Measurements from ENCODE around the gene ADAMTS9.

DNA sequence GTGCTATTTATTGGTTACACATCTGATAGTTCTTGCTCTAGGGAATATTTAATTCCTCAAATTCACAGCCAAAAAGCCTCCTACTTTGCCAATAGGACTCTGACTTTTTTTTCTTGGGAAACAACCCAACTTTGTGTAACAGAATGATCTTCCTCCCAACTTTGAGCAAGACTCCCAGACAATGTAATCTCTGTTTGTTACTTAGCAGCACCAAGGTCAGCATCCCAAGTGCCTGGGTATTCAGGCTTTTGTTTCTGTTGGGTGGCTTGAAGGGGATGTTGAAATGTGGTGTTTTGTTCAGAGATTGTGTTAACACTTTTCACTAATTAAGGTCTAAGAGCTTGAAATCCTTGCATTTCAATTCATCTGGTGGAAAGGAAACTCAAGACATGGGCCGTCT lies 115.8 kb downstream of the ADAMTS9 start:
- TF ChIP-seq TAF1 (IDR thresholded peaks at IDR 0.05; ENCODE audit: borderline replicate concordance, low read depth, low read length) = no peak
- no peak for TF ChIP-seq POLR2A (IDR thresholded peaks at IDR 0.05; ENCODE audit: low read depth, low read length)
